T-helper 17 cell (primary cell): ENCODE measurements around the gene SRBD1. TPM values are rescaled to one million over a fixed set of nuclear protein-coding genes. Genes with fewer than 3 reads are reported as not detected.
A peak's percentile ranks its signal among the peaks of the same experiment; 100 is the strongest.

Source experiments
- ATAC-seq: fragments of 150-1000 bp; cut with Tn5 transposase; 2 replicates; pipeline ENCODE4 v1.10.0; 2021; ENCODE audit warnings: mild to moderate bottlenecking, moderate library complexity
- DNase-seq, 3 donors: peaks; one replicate each; pipeline versions ENCODE4 v3.0.0 to v3.0.0-alpha.2; 2020 to 2021
- H3K9me3 ChIP-seq: one replicate; pipeline ENCODE4 v1.7.0; 2013; ENCODE audit warnings: low read length, mild to moderate bottlenecking; ENCODE audit not compliant: control insufficient read depth, poor library complexity, severe bottlenecking
- H3K27ac Mint-ChIP-seq: one replicate; pipeline ENCODE4 v1.8.0; 2022; ENCODE audit warnings: mild to moderate bottlenecking, moderate library complexity, mixed read lengths
- H3K27me3 Mint-ChIP-seq: one replicate; pipeline ENCODE4 v1.8.0; 2022; ENCODE audit warnings: mixed read lengths
- H3K36me3 Mint-ChIP-seq: one replicate; pipeline ENCODE4 v1.8.0; 2022; ENCODE audit warnings: low read depth, mixed read lengths
- H3K4me1 Mint-ChIP-seq: one replicate; pipeline ENCODE4 v1.8.0; 2022; ENCODE audit warnings: mild to moderate bottlenecking, mixed read lengths
- H3K4me3 Mint-ChIP-seq: one replicate; pipeline ENCODE4 v1.8.0; 2022; ENCODE audit warnings: mild to moderate bottlenecking, moderate library complexity, mixed read lengths
- total RNA-seq, 4 donors: library from RNA in 2 of 4; stranded (reverse) in 2 of 4; gene quantifications; one replicate each; pipeline ENCODE4 v1.2.3 and lab custom pipeline; 2022 to 2026

Gene SRBD1
- total RNA-seq, 2 donors from 2014 or later: 15.0 to 17.2 TPM

DNA sequence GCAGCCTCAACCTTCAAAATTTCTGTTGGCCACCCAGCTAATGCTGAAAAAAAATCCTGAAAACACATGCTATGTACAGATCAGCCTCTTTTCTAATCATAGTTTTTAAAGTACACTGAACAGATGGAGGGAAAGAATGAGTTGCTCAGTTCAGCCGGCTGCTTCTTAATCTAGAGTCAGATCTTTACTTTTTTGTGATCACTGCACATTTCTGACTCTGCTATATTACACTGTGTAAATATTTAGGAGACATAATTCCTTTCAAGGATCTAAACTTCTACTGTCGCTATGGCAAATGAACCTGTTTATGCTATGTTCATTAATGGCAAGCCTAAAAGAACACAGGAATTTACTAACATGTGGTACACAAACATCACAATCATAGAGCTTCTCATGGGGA lies 114.2 kb downstream of the SRBD1 start:
- Mint-ChIP-seq H3K27me3 (no peaks in the 10 kb centered on the region), H3K36me3 (peaks cover 2% of the 10 kb centered on the region), H3K27ac (peak overlapping the region; percentile 68), H3K4me1 (peaks cover 10% of the 10 kb centered on the region), H3K4me3 (no peak overlapping the region)
- DNase-seq (no peak), ATAC-seq (no peak)
- no peaks in the 10 kb centered on the region for H3K9me3 ChIP-seq

DNA sequence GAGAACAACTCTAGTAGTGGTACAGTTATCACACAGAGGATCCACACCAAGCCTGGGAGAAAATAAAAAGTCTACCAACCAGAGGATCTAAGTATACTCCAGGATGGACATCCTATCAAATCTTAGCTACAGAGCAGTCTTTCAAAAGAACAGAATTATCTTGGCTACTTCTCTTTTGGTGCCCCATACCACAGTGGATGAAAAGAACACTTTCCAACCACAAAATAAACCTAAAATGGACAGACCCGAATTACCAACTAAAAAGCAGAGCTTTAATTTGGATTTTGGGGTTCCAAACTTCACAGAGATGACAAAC lies 116.1 kb downstream of the SRBD1 start:
- no peak overlapping the region for H3K27ac Mint-ChIP-seq
- peaks cover 8% of the 10 kb centered on the region for H3K4me1 Mint-ChIP-seq
- no peaks in the 10 kb centered on the region for H3K27me3 Mint-ChIP-seq
- no peak overlapping the region for H3K4me3 Mint-ChIP-seq
- DNase-seq (no peak), ATAC-seq (no peak)
- no peaks in the 10 kb centered on the region for H3K36me3 Mint-ChIP-seq
- no peaks in the 10 kb centered on the region for H3K9me3 ChIP-seq

DNA sequence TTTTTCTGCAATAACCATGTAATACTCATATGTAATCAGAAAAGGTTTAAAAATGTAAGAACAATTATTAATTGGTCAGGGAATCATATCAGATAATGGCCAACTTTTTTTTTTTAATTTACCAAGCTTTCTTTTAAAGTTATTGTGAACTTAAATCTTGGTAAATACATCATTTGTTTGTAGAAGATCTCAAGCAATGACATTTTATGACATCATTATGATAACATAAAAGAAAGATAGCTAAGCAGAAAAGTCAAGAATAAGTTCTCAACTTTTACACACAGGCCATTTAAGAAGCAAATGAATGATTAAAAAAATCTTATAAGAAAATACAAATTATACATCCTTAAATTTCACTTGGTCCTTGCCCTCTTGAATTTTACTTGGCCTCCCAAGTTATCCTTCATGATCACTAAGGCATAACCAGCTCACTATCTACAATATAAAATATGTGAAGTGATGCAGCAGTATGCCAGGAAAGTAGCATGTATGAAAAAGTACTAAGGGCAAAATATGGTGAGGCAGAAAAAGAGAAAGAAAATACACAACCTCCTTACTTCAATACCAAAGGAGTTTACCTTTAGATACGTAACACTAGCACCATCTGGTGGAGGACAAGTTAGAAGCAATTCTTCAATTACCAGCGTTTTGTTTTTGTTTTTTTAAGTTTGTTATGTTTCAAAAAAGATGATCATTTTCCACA lies 116.6 kb downstream of the SRBD1 start:
- DNase-seq: no peak
- Mint-ChIP-seq H3K27ac (no peak overlapping the region), H3K36me3 (no peaks in the 10 kb centered on the region), H3K4me3 (no peak overlapping the region), H3K27me3 (no peaks in the 10 kb centered on the region), H3K4me1 (peaks cover 8% of the 10 kb centered on the region)
- ATAC-seq: no peak
- H3K9me3 ChIP-seq: no peaks in the 10 kb centered on the region

DNA sequence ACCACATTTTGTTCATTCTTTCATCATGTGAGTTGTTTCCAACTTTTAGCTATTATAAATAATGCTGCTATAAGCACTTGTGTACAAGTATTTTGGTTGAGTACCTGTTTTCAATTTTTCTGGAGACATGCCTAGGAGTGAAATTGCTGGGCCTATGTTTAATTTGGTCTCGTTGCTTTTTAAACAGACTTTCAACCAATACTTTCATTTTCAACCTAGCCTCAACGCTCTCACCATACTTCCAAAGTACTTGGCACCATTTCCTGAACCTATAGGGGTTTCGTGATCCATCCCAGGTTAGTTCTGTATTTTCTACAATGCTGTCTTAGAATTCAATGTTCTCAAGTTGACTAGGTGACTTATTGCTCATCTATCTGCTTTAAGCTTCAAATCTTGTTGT lies 126.1 kb downstream of the SRBD1 start:
- H3K27me3 Mint-ChIP-seq: no peaks in the 10 kb centered on the region
- H3K36me3 Mint-ChIP-seq: peaks cover 17% of the 10 kb centered on the region
- H3K9me3 ChIP-seq: no peaks in the 10 kb centered on the region
- ATAC-seq: no peak
- H3K4me3 Mint-ChIP-seq: no peak overlapping the region
- DNase-seq: no peak
- H3K27ac Mint-ChIP-seq: no peak overlapping the region
- peaks cover 11% of the 10 kb centered on the region for H3K4me1 Mint-ChIP-seq

DNA sequence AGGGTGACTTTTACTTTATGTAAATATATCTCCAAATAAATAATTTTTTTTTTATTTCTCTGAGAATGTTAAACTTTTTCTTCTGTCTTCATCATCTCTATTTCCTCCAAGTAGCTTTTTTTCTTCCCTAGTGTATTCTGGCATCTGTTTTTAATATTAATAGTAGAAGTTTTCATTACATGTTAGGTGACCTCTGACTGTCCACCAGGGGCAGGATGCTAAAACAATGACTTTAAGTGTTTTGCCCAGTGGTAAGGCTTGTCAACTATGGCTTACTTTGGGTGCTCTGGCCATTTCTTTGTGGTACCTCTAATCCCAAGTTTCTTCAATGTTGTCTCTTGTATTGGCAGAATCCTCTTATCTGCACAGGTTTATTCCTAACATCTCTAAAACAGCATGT lies 127.1 kb downstream of the SRBD1 start:
- H3K36me3 Mint-ChIP-seq: peaks cover 20% of the 10 kb centered on the region
- H3K4me3 Mint-ChIP-seq: no peak overlapping the region
- DNase-seq (no peak), ATAC-seq (no peak)
- H3K27ac Mint-ChIP-seq: no peak overlapping the region
- H3K9me3 ChIP-seq: no peaks in the 10 kb centered on the region
- H3K27me3 Mint-ChIP-seq: no peaks in the 10 kb centered on the region
- peaks cover 9% of the 10 kb centered on the region for H3K4me1 Mint-ChIP-seq

DNA sequence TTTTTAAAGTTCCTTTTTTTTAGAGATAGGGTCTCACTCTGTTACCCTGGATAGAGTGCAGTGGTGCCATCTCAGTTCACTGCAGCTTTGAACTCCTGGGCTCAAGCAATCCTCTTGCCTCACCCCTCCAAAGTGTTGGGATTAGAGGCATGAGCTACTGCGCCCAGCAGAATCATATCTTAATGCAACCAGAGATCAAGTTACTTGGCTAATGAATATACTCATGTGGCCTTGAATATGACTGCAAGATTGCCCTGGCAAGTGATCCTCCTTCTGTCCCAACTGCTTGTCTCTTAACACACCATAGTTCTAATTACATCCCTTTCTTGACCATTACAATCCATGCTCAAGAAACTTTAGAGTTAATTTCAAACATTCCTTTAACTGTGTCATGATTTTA lies 133.5 kb downstream of the SRBD1 start:
- H3K36me3 Mint-ChIP-seq: peaks cover 14% of the 10 kb centered on the region
- peaks cover 3% of the 10 kb centered on the region for H3K4me1 Mint-ChIP-seq
- no peaks in the 10 kb centered on the region for H3K9me3 ChIP-seq
- no peak overlapping the region for H3K27ac Mint-ChIP-seq
- DNase-seq: no peak
- H3K27me3 Mint-ChIP-seq: no peaks in the 10 kb centered on the region
- no peak for ATAC-seq
- no peak overlapping the region for H3K4me3 Mint-ChIP-seq

DNA sequence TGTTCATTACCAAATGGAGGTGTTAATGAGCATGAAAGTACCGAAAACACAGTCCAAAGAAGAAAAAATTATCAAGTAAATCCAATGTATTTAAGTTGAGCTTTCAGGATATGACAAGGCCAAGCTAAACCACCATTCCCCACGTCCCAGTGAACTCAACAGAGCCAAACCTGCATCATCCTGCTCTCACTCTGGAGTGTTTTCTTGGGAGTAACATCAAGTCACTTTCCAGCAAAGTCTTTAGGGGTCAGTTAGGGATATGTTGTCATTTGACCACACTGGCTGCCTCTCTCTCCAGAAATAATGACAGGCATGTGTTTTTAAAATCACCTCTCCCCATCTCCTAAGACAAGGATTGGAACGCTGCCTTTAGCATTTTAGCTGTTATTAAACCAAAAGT lies 140.5 kb downstream of the SRBD1 start:
- H3K9me3 ChIP-seq: no peaks in the 10 kb centered on the region
- DNase-seq (no peak), ATAC-seq (no peak)
- Mint-ChIP-seq H3K4me3 (no peak overlapping the region), H3K4me1 (peaks cover 4% of the 10 kb centered on the region), H3K27me3 (no peaks in the 10 kb centered on the region), H3K36me3 (peaks cover 7% of the 10 kb centered on the region), H3K27ac (no peak overlapping the region)

DNA sequence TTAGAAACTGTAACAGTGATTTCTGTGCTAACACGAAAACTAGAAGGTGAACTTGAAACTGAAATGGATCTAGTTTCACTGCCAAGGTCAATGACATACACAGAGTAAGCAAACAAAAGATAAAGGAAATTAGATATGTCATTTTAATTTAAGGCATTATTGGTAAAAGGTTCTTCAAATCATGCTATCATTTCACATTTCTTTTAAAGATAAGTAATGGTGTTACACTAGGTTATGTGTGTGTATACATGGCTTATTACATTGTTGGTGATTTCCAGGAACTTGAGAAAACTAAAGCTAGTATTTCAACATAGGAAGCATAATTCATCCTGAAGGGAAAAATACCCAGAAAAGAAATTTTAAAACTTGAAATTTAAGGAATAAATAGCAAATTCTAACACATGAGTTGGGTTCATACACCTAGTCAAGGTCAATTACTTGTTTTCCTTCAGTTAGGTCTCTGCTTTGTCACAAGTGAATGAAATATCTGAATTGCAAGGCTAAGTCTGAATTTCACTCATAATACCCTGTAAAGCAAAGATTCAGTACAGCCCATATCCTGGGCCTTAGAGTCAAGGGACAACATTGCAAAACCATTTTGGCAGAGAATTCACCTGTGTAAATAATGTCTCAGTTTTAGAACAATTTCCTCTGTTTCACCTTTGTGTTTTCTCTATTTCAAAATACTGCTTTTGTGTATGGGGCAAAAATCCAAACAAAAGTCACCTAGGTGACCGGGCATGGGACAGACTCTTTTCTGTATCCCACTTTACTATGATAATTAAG lies 141.6 kb downstream of the SRBD1 start:
- H3K4me3 Mint-ChIP-seq: no peak overlapping the region
- H3K27ac Mint-ChIP-seq: no peak overlapping the region
- DNase-seq (no peak), ATAC-seq (no peak)
- peaks cover 7% of the 10 kb centered on the region for H3K36me3 Mint-ChIP-seq
- H3K27me3 Mint-ChIP-seq: no peaks in the 10 kb centered on the region
- H3K9me3 ChIP-seq: no peaks in the 10 kb centered on the region
- H3K4me1 Mint-ChIP-seq: peaks cover 4% of the 10 kb centered on the region

DNA sequence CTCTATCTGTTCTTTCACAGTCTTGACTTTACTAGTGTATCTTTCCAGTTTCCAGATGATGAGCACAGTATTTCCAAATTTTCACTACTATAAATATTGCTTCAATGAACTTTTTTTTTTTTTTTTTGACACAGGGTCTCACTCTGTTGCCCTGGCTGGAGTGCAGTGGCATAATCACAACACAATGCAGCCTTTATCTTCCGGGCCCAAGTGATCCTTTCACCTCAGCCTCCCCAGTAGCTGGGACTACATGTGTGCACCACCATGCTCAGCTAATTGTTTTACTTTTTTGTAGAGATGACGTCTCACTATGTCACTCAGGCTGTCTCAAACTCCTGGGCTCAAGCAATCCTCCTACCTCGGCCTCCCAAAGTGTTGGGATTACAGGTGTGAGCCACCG lies 142.8 kb downstream of the SRBD1 start:
- no peak for DNase-seq
- H3K27ac Mint-ChIP-seq: no peak overlapping the region
- no peak for ATAC-seq
- peaks cover 4% of the 10 kb centered on the region for H3K4me1 Mint-ChIP-seq
- peaks cover 5% of the 10 kb centered on the region for H3K36me3 Mint-ChIP-seq
- H3K9me3 ChIP-seq: no peaks in the 10 kb centered on the region
- H3K27me3 Mint-ChIP-seq: no peaks in the 10 kb centered on the region
- H3K4me3 Mint-ChIP-seq: no peak overlapping the region

DNA sequence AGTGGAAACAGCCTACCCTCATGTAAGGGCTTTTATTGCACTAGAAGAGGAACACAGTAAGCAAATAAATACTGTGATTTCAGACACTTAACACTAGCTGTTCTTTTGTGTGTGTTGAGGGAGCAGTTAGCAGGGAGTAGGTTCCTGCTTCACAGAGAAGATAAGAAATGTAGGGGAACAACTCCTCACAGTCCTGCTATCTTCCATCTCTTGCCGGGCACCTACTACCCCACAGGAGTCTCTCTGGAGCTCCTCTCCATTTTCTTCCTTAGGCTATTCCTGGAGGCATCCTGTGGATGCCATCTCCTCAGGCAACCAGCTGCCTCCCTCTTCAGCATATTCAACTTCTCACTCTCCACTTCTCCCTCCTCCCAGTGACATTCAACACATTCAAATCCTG lies 145.0 kb downstream of the SRBD1 start:
- no peaks in the 10 kb centered on the region for H3K9me3 ChIP-seq
- H3K27me3 Mint-ChIP-seq: no peaks in the 10 kb centered on the region
- H3K36me3 Mint-ChIP-seq: peaks cover 7% of the 10 kb centered on the region
- ATAC-seq: no peak
- DNase-seq: no peak
- H3K4me1 Mint-ChIP-seq: peaks cover 4% of the 10 kb centered on the region
- no peak overlapping the region for H3K4me3 Mint-ChIP-seq
- H3K27ac Mint-ChIP-seq: peak overlapping the region; percentile 68

DNA sequence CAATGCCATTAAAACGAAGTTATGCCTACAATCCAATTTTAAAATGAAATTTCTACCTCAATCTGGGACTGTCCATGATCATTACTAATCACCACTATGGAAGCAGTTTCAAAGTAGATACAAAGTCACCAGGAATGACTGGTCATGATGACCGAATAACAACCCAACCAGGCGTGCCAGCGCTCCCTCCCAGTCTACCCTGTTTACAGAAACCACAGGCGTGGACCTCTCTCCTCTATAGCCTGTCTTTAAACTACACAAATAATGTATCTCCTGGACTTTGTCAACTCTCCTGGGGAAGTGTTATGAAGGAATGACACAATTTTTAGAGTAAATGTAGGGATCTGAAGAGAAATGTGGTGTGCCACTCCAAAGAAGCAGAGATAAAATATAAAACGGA lies 150.2 kb downstream of the SRBD1 start:
- H3K9me3 ChIP-seq: no peaks in the 10 kb centered on the region
- DNase-seq (no peak), ATAC-seq (no peak)
- Mint-ChIP-seq H3K27ac (peak overlapping the region; percentile 25), H3K27me3 (no peaks in the 10 kb centered on the region), H3K36me3 (peaks cover 5% of the 10 kb centered on the region), H3K4me1 (peaks cover 2% of the 10 kb centered on the region), H3K4me3 (no peak overlapping the region)

DNA sequence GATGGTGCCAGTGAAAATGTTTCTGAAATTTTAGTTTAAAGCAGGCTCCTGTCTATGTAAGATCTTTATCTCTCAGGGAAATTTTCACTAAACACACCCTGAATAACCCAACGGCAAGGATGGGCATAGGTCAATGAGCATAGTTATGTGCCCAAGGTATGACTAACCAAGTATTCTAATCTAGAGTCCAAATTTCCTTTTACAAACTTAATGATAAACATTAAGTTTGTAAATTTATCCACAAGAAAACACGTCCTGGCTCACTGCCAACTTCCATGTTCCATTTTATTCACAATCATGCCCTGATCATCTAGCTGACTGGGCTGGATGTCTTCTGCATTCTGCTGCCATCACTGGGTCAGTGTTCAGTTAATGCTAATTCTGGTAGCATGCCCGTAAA lies 151.2 kb downstream of the SRBD1 start:
- Mint-ChIP-seq H3K36me3 (peaks cover 5% of the 10 kb centered on the region), H3K27me3 (no peaks in the 10 kb centered on the region), H3K27ac (no peak overlapping the region), H3K4me1 (peaks cover 2% of the 10 kb centered on the region), H3K4me3 (no peak overlapping the region)
- ATAC-seq: no peak
- no peak for DNase-seq
- no peaks in the 10 kb centered on the region for H3K9me3 ChIP-seq

DNA sequence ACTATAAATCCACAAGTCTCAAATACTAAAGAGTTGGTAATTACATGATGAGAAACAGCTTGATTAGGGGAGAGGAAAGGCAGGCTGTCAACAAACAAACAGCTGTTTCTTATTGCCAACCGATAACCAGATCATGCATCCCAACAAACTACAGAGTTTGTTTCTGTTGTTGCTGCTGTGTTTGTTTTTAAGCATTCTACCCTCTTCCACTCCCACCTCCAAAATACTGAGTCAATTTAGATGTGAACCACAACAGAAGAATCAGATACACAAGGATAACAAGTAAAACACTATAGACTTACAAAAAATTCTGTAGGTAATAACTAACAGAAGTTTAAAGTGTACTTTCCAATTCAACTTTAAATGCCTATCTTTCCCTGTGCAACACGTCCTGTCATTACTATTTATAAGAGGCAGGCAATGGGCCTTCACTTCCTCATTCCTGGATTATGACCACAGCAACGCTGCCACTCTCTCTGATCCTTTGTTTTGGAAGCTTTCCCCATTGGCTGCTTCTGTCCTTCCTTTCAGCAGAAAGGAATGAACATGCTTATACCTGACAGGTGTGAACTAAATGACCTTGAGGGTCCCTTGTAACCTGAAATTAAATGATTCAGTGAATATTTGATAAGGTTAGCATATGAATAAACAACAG lies 152.0 kb downstream of the SRBD1 start:
- Mint-ChIP-seq H3K4me3 (no peak overlapping the region), H3K27me3 (no peaks in the 10 kb centered on the region), H3K4me1 (peaks cover 2% of the 10 kb centered on the region), H3K27ac (no peak overlapping the region), H3K36me3 (peaks cover 5% of the 10 kb centered on the region)
- ATAC-seq (no peak), DNase-seq (no peak)
- H3K9me3 ChIP-seq: no peaks in the 10 kb centered on the region
